HEK293T (cell line): ENCODE results near the gene LYAR.

ENCODE experiments used
- ARNT ChIP-seq: fragments of 450-650 bp; IDR thresholded peaks from 2 replicates; pipeline ENCODE4 v1.6.1; 2017; ENCODE audit warnings: mild to moderate bottlenecking
- FOXA1 ChIP-seq: fragments of 450-650 bp; IDR thresholded peaks from 2 replicates; pipeline ENCODE4 v1.6.1; 2016; ENCODE audit warnings: mild to moderate bottlenecking
- FOXM1 ChIP-seq: fragments of 450-650 bp; IDR thresholded peaks from 2 replicates; pipeline ENCODE4 v1.6.1; 2017; ENCODE audit warnings: mild to moderate bottlenecking, borderline replicate concordance
- NFRKB ChIP-seq: fragments of 450-650 bp; IDR thresholded peaks from 2 replicates; pipeline ENCODE4 v1.6.1; 2016; ENCODE audit warnings: mild to moderate bottlenecking, moderate library complexity
- SP1 ChIP-seq: fragments of 450-650 bp; IDR thresholded peaks from 2 replicates; pipeline ENCODE4 v1.6.1; 2017
- SUZ12 ChIP-seq: fragments of 450-650 bp; IDR thresholded peaks from 2 replicates; pipeline ENCODE4 v1.6.1; 2016; ENCODE audit warnings: mild to moderate bottlenecking

DNA sequence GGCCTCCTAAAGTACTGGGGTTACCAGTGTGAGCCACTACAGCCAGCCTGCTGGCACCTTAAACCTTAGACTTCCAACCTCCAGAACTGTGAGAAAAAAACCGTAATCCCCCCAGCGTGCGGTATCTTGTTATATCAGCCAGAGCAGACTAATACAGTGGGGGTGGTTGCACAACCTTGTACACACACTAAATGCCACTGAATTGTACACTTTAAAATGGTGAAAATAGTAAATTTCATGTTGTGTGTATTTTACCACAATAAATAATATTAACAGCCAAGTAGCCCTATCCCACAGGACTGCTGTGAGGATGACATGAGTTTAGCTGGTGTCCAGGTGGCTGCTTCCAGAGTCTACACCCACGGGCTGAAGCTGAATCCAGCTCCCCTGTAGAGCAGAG lies 38.9 kb upstream of the LYAR start:
- TF ChIP-seq NFRKB (no peak), SP1 (no peak), FOXA1 (no peak), FOXM1 (no peak), SUZ12 (no peak), ARNT (no peak)
